HG02759 (cell line): ENCODE data around the gene RGS3.

ENCODE experiments used
- ATAC-seq: cut with Tn5 transposase; IDR thresholded peaks from one replicate; pipeline ENCODE4 v1.9.1; 2021; ENCODE audit warnings: mild to moderate bottlenecking, moderate library complexity; ENCODE audit not compliant: unreplicated experiment

Gene RGS3

DNA sequence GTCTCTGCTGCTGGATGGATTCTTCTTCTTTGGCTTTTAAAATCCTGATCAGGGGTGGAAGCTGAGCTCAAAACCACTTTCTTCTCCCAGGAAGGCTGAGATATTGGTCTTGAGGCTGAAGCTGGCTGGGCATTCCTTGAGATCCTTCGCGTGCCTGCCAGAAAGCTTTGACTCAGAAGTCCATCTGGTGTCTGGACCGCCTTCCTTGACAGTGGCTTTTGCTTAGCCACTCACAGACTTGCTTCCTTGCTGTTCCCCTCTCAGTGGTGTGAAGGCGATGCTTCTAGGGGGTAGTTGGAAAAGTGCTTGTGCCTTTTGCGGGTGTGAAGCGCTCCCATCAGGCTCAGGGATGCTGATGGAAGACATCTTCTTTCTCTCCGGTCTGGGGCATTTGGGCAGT lies 45.9 kb downstream of the RGS3 start:
- no peak for ATAC-seq

DNA sequence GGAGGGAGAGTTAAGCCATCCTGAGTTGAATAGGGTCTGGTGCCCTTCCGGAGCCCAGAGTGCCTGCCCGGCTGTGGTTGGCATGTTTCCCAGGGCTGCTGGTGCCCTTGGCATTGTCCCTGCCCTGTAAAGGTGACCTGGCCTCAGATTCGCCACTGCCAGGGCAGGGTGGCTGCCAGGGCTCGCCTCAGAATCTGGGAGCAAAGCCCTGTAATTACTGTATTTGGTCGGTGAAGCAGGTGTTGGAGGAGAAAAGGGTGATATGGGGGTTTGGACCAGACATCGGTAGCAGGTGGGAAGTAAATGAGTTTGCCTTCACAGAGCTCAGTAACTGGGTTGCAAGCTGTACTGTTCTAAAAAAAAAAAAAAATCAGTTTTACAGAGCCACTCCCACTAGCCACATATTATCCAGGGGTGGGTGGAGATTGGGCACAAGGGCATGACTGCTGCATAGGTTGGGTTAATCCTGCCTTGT lies 47.6 kb downstream of the RGS3 start:
- ATAC-seq: no peak

DNA sequence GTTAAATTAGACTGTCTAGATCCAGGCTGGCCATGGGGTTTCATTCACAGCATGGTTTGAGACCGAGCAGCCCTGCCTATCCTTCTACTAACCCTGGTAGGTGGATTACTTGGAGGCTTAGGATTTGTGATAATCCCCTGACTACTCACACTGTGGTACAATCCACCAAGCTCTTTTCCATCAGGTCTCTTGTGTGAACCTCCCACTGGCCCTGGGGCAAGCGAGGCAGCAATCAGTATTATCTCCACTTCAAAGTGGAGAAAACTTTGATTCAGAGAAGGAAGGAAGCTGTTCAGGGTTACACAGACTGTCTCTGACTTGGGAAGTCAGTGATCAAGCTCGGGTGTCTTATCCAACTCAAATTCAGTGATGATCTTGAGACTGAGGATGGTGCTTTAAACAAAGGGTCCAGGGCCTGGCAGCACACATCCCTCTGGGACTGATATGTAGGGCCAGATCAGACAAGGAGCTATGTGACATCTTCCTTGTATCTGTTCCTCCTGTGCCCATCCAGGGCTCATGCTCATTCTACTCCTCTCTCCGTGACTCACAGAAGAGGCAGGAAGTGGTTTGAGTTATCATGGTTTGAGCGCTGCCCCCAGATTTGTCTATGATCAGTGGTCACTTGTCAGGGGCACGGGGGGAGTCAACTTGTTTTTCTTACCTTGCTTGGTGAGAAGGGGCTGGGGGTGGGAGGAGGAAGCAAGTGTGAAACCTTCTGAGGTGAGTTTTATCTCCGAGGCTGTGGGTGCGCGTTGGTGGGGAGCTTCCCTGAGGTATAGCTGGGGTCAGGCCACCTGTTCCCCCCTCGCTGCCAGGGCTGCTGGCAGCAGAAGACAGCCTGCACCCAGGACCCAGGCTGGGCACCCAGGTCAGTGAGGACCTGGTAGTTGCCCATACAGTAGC lies 48.6 kb downstream of the RGS3 start:
- ATAC-seq: peak; percentile 52

DNA sequence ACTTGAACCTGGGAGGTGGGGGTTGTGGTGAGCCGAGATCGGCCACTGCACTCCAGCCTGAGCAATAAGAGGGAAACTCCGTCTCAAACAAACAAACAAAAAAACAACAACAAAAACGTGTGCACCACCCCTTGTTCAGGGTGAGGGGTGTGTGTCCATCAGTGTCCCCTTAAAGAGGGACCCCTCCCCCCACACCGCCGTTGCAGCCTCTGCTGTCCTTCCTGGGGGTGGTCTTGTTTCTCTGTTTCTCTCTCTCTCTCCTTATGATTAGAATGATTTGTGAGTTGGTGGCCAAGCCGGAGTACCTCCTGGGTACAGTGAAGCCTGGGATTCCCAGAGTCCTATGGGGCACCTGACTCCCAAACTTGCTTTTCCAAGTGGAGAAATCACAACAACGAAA lies 49.6 kb downstream of the RGS3 start:
- ATAC-seq: no peak

DNA sequence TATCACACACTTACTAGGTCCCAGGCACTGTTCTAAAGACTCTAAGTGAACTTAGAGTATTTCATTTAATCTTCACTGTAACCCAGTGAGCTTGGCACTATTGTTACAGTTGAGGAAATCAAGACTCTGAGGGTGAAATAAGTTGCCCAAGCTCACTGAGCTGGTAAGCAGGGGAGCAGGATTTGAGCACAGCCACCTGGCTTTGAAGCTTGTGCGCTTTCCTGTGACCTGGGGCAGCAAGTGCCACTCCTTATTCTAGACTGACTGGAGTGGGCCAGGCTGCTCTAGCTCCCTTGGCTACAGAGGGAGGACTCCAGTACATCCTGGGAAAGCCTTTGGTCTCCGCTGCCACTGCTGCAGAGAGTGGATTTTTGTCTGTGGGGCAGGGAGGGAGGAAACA lies 50.0 kb downstream of the RGS3 start:
- no peak for ATAC-seq

DNA sequence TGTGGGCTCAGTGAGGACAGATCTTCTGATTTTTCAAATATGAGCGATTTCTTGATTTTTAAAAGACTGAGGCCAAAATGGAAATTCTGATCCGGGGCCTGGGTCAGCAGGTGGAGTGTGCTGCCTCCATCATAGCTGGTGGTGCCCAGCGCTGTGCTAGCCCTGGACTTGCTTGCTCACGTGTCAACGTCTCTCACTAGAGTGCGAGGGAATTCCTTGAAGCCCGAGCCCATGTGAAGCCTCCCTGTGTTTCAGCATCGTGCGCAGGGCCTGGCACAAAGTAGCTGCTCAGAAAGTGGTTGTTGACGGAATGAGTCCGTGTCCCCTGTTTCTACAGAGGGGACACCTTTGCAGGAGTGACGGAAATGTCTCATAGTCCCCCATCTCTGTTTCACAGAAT lies 50.5 kb downstream of the RGS3 start:
- no peak for ATAC-seq

DNA sequence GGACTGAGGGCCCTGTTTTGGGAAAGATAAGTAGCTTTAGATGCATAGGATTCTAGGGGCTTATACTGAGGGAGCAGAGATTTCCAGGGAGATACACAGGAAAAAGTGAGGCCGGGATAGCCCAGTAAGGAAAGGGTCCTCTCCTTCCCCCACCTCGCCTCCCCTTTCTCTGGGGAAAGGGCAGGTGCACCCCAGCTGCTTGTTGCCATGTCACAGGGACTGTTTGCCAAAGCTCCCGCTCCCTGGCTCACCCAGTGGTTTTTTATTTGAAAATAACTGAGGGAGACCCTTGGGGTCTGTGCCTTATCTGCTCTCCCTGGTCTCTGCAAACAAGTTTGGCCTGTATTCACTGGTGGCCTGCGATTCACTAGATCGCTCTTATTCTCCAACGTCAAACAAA lies 51.2 kb downstream of the RGS3 start:
- no peak for ATAC-seq

DNA sequence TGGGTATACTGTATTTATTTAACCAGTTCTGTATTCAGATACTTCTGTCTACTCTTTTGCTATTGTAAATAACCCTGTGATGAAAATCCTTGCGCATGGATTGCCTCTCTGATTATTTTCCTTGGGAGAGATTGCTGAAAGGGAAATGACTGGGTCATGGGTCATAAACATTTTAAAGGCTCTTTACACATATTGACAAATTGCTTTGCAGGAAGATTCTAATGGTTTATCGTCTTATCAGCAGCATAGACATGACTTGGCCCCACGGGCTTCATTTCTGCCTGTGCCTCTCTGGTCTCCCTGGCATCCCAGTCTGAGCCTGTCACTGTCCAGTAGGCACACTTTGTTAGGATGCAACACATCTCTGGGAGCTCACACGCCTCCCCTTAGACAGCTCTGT lies 52.3 kb downstream of the RGS3 start:
- ATAC-seq: no peak

DNA sequence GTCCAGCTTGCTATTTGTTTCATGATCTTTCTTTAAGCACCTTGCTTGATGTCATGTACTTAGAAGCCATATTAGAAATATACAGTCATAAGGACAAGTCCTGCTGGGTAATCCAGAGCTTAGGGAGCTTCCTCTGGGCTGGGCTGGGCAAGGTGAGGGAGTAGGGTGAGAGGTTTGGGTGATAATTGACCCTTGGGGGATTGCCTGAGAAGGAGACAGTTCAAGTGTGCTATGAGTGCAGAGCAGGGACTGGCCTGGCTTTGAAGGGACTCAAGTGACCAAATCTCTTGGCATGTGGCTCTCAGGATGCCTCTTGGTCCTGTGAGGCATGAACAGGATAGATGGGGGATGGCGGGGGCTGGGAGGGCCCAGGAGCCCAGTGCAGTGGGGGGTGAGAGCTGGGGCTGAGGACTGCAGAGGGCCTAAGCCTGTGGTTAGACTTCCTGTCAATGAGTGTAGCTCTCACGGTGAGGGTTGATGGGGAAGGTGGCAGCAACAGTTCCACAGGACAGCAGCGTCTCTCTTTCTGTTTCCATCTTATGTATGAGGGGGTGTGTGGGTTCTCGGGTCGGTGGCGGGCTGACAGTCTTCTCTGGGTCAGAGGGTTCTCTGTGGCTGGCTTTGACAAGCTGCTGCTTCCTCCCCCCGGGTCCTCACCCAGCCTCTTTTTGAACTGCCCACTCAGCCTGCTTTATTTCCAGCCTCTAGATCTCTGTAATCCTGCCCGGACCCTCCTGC lies 53.5 kb downstream of the RGS3 start:
- ATAC-seq: peak; percentile 90

DNA sequence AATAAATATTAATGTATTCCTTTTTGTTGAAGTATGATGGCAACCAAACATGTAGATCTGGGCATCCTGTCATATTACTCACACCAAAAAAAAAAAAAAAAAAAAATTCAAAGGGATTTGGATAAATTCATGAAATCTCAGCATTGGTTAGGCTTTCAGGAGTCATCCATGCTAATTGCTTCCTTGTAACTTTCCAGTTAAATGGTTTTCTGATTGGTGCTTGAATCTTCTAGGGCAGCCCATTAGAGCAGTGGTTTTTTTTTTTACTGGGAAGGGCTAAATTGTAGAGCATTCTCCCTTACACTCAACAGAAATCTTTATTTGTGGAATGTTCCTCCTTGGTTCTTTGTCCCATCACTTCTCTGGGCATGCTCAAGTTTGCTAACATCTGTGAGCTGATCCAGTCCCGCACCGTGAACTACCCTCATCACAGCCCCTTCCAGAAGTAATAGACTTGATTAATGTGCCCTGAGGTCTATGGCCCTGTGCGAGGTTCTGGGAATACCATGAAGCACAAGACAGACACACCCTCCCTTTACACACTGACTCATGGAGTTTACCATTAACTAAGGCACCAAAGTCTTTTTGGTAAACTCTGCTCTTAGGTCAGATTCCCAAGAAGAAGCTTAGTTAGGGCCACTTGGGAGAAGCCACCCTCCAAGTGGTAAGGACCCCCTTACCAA lies 56.0 kb downstream of the RGS3 start:
- ATAC-seq: no peak

DNA sequence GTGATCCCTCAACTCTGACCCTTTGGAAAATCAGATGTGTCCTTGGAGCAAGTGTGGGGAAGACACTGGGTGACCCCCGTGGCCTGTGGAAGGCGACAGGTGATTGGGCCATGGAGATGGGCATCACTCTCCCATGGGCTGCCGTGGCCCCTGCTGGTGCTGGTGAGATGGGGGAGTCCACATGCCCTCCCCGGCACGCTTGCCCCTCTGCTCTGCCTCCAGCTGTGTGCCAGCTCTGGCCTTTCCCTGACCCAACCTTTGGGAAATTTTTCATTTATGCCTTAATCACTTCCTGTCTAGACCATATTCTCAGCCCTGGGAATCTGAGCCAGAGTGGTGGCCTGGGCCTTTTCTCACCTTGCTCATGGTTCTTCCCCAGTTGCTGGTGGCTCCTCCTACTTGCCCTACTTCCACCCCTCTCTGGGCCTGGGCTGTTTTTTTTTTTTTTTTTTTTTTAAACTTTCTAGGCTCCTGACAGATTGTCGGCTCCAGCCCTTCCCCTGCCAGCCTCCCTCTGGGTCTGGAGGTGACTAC lies 56.6 kb downstream of the RGS3 start:
- no peak for ATAC-seq

DNA sequence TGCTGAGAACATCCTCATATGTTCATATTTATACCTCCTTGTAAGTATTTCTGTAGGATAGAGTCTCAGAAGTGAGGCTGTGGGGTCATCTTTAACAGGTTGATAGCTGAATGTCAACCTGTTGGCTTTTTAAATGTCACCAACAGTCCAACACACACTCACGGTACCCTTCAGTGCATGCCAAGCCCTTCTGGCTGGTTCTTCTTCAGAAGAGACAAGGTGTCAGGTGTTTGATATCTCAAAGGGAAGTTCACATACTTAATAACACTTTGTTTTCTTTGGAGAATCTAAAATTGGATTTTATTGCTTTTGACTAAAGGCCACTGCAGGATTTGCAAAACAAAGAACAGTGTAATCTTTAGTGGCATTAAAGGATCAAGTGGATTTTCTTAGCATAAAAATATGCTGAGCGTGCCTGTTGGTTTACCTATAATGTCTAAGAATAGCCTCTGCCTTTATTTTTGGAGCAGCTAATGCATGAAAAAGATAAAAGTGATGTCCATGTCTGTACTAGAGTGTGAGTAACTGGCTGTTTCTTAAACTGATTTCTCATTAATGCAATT lies 58.2 kb downstream of the RGS3 start:
- no peak for ATAC-seq

DNA sequence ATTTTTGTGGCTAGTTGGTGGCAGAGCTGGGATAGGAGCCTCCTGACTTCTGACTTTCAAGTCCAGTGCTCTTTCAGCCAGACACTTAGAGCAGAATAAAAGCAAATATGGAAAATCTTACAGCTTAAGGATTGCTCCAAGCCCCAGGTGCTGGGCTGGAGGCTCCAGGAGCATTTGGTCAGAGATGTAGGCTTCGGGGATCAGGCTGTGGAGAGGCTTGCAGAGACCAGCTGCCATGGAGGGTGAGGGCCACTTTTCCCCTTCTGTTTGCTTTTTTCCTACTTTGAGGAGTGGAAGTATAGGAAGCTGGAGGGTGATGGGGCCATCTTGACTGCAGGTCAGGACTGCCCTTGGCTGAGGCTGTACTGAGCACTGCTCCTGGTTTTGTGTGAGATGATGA lies 58.9 kb downstream of the RGS3 start:
- ATAC-seq: no peak

DNA sequence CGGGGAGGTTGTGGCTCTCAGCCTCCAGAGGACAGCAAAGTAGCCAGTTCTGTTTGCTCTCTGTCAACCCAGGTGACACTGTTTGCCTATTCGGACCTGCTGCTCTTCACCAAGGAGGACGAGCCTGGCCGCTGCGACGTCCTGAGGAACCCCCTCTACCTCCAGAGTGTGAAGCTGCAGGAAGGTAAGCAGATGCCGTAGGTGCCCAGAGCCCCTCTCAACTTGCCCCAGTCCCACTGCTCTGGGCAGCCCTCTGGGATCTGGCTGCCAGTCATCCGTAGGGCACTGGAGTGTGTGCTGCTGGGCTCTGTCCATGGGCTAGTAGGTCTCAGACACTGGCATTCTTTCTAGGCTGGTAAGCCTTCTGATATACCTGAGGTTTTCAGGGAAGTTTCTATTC lies 59.3 kb downstream of the RGS3 start:
- peak; percentile 4 for ATAC-seq

DNA sequence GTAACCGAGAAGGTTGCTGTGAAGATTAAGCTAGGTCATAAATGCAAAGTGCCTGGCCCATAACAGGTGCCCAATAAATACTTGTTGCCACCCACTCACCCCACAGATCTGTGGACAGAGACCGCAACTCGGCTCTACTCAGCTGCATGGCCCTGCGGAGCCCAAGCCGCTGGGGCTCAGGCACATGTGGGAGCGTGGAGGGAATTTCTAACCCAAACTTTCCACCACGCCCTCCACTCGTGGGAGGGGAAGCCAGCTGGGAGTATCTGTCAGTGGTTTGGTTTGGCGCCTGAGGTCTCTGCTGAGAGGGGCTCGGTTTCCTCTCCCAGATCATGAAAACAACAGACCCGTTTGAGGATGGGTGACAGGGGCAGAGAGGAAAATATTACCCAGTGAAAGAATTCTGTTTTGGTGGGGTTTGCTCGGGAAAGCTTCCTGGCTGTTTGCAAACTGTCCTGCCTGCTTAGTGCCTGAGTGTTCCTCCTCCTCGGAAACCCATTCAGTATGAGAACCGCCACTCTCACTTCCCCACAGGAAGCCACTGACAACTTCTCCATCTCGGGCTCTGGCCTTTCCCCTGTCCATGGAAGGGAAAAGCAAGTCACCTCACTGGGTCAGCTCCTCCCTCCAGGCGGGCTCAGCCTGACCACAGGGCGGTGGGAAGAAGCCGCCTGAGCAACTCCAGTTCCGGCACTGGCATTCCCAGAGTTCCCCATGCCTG lies 60.1 kb downstream of the RGS3 start:
- peak; percentile 91 for ATAC-seq

DNA sequence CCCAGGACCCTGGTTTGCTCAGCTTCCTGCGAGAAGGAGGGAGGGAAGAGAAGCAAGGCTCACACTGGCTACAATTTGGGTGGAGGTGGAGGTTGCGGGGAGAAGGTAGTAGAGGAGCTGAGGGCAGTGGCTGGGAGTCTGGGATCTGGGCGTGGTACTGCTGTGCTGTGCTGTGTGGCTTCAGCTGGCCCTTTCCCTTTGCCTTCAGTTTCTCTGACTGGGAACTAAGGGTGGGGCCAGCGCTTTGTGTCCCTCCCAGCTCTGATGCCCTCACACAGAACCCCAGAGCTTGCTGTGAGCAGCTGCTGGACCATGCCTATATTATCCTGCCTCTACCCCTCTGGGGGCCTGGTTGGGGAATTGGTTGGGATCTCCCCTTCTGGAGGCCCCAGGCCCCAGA lies 60.9 kb downstream of the RGS3 start:
- no peak for ATAC-seq

DNA sequence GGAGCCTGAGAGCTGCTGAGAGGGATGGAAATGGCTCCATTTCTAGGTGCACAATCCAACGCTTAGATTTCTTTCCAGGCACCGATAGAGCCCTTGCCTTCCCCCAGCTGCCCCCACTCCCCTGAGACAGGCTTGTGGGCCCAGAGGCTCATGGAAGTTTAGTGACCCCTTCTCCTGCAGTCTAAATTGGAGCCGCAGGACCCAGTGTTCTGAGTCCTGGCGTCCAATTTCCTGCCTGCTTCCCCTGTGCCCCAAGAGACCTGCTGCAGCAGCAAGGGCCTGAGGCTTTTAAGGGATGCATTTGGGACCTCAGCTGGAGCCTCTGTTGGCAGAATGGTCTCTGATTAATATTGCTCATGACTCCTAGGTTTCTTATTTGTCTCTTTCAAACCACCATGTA lies 61.7 kb downstream of the RGS3 start:
- no peak for ATAC-seq

DNA sequence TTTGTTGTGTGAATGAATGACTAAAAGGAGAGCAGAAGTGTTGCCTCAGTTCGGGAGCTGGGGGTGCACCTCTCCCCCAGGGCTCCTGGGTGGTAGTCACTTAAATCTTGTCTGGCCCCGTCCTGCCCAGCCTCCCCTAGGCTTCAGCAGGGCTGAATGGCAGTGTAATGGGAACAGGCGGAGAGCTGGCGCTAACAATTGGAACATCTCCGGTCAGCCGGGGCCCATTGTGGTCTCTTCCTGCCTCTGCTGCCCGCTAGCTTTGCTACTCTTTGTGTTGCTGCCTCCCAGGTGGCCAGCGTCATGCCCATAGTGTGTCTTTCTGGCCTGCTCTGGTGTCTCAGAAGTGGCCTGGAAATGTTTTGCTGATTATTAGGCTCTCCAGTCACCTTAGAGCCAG lies 62.3 kb downstream of the RGS3 start:
- ATAC-seq: no peak

DNA sequence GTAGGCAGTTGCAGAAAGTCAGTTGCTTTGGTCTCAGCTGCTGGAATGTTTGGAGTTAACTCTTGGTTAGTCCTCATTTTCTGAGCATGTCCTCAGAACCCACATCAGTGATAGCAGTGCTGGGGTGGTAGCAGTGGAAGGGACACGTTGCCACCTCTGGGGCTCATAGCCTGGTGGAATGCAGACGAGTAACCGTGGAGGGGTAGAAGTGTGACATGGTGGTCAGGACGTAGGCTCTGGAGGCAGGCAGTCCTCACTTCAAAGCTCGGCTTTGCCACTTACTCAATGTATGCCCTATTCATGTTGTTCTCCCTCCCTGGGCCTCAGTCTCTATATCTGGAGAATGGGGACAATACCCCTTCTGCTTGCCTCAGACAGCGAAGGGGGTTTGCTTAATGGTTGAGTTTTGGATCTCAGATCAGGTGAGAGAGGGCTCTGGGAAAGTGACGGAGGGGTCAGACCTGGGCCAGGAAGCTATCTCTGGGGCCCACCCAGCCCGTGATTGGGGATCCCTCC lies 62.8 kb downstream of the RGS3 start:
- no peak for ATAC-seq

DNA sequence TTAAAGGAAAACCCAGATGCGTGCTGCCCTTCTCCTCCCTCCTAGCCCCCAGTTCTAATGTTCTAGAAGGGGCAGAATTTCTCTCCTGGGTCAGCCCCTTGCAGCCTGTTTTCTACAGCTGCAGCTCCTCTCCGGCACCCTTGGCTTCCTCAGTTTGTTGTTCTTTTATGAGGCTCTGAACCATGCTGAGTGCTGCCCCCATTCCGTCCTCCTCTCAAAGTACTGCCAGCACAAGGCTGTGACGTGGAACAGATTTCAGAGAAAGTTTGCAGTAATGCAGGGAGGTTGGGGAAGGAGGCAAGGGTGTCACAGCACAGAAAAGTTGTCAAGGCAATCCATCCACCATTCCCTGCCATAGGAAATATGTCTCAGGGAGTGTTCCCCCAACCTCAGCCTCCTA lies 63.3 kb downstream of the RGS3 start:
- ATAC-seq: no peak
